Measurements from ENCODE around the gene GRK4.

GRK4 gene

DNA sequence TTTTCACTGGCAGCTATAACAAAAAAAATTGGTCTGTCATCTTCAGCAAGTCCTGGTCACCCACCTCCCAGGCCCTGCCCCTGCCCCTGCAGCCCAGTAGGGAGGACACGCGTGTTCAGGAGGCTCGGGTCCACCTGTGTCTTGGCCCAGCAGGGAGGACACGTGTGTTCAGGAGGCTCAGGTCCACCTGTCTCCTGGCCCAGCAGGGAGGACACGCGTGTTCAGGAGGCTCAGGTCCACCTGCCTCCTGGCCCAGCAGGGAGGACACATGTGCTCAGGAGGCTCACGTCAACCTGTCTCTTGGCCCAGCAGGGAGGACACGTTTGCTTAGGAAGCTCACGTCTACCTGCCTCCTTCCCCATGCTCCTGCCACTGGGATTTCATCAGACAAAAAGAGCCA is 66.1 kb downstream of the GRK4 start:
- TF ChIP-seq SPI1 (IDR thresholded peaks at IDR 0.05; ENCODE audit: borderline replicate concordance, low read depth): no peak
- TF ChIP-seq, protein P1, sequence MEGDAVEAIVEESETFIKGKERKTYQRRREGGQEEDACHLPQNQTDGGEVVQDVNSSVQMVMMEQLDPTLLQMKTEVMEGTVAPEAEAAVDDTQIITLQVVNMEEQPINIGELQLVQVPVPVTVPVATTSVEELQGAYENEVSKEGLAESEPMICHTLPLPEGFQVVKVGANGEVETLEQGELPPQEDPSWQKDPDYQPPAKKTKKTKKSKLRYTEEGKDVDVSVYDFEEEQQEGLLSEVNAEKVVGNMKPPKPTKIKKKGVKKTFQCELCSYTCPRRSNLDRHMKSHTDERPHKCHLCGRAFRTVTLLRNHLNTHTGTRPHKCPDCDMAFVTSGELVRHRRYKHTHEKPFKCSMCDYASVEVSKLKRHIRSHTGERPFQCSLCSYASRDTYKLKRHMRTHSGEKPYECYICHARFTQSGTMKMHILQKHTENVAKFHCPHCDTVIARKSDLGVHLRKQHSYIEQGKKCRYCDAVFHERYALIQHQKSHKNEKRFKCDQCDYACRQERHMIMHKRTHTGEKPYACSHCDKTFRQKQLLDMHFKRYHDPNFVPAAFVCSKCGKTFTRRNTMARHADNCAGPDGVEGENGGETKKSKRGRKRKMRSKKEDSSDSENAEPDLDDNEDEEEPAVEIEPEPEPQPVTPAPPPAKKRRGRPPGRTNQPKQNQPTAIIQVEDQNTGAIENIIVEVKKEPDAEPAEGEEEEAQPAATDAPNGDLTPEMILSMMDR (IDR thresholded peaks at IDR 0.05; ENCODE audit: insufficient read depth, low read length): no peak
- Histone ChIP-seq H3K4me3 (replicated peaks; ENCODE audit: insufficient read depth, low read length) (no peak overlapping the region), H3K27me3 (ENCODE audit: insufficient read depth, poor library complexity, severe bottlenecking) (no peaks in the 10 kb centered on the region), H3K27ac (replicated peaks) (no peak overlapping the region)
- DNase-seq (ENCODE audit: low read depth in 1 of 2, low spot score in 1 of 2): no peak

DNA sequence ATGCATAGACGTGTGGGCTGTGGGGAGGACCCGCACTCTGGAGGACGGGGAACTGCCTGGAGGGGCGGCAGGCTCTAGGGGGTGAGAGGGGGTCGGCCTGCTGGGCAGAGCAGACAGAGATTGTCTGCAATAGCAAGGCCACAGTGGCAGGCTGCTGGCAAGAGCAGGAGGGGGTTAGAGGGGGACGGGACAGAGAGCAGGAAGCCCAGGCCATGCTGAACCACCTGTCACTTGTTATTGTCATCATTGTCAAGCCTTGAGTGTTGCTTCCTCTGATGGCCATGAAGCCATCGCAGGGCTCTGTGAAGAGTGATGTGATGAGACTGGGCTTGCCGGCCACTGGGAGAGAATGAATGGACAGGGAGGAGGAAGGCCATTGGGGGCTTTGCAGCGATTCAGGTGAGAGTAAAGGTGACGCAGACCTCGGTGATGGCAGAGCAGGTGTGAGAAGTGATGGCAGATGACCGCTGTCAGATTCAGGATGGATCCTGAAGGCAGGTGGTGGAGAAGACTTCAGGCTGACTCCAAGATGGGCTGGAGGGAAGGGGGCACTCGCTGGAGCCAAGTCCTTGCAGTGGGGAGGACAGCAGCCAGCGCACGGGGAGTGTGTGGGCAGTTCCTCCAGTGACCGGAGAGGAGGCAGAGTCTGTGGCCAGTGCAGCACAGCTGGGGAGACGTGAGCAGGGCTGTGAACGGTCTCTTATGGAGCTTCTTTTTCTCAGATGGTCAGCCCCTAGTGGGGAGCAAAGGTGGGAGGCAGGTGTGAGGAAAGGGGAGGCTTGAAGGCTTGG is 67.4 kb downstream of the GRK4 start:
- TF ChIP-seq GABPA (IDR thresholded peaks at IDR 0.05; ENCODE audit: low read depth) (no peak), POLR2AphosphoS5 (IDR thresholded peaks at IDR 0.05; ENCODE audit: low read depth) (no peak), SPI1 (IDR thresholded peaks at IDR 0.05; ENCODE audit: borderline replicate concordance, low read depth) (no peak)
- TF ChIP-seq, protein P1 (IDR thresholded peaks at IDR 0.05; ENCODE audit: insufficient read depth, low read length): no peak
- TF ChIP-seq, protein P2, sequence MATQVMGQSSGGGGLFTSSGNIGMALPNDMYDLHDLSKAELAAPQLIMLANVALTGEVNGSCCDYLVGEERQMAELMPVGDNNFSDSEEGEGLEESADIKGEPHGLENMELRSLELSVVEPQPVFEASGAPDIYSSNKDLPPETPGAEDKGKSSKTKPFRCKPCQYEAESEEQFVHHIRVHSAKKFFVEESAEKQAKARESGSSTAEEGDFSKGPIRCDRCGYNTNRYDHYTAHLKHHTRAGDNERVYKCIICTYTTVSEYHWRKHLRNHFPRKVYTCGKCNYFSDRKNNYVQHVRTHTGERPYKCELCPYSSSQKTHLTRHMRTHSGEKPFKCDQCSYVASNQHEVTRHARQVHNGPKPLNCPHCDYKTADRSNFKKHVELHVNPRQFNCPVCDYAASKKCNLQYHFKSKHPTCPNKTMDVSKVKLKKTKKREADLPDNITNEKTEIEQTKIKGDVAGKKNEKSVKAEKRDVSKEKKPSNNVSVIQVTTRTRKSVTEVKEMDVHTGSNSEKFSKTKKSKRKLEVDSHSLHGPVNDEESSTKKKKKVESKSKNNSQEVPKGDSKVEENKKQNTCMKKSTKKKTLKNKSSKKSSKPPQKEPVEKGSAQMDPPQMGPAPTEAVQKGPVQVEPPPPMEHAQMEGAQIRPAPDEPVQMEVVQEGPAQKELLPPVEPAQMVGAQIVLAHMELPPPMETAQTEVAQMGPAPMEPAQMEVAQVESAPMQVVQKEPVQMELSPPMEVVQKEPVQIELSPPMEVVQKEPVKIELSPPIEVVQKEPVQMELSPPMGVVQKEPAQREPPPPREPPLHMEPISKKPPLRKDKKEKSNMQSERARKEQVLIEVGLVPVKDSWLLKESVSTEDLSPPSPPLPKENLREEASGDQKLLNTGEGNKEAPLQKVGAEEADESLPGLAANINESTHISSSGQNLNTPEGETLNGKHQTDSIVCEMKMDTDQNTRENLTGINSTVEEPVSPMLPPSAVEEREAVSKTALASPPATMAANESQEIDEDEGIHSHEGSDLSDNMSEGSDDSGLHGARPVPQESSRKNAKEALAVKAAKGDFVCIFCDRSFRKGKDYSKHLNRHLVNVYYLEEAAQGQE (IDR thresholded peaks at IDR 0.05; ENCODE audit: insufficient replicate concordance, low read depth): no peak
- DNase-seq (ENCODE audit: low read depth in 1 of 2, low spot score in 1 of 2): no peak
- Histone ChIP-seq H3K27me3 (ENCODE audit: insufficient read depth, poor library complexity, severe bottlenecking) (no peaks in the 10 kb centered on the region), H3K27ac (replicated peaks) (no peak overlapping the region), H3K4me3 (replicated peaks; ENCODE audit: insufficient read depth, low read length) (no peak overlapping the region)

DNA sequence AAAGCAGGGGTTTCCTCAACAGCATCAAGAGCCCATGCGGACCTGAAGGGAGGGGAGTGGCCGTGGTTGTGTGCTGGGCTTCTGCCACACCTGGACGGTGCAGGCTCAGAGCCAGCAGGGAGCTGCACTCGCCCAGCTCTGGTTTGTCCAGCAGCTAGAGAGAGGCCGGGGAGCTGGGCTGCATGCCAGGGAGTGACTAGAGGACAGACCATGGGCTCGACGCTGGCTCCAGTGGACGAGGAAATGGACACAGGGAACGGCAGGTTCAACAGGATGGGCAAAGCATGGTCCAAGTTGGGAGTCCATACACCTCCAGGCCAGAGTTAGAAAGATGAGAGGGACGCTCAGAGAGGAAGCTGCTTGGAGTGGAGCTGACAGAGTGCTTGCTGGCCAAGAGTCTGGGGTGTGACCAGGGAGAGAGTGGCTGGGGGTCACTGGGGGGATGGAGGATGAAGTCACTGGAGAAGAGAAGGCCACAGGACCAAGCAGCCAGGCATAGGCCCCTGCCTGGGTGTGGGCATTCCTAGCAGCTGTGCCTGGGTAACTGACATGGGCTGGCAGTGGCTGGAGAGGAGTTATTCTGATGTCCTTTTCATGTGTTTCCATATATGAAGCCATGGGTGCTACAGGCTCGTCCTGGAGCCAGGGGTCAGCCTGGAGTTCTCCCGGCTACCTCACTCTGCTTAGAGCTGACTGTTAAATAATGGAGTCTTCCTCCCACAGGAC is 68.1 kb downstream of the GRK4 start:
- H3K27ac ChIP-seq (replicated peaks): no peak overlapping the region
- DNase-seq (ENCODE audit: low read depth in 1 of 2, low spot score in 1 of 2): no peak
- TF ChIP-seq SPI1 (IDR thresholded peaks at IDR 0.05; ENCODE audit: borderline replicate concordance, low read depth) (no peak), GABPA (IDR thresholded peaks at IDR 0.05; ENCODE audit: low read depth) (no peak)
- no peak overlapping the region for H3K4me3 ChIP-seq (replicated peaks; ENCODE audit: insufficient read depth, low read length)
- H3K27me3 ChIP-seq (ENCODE audit: insufficient read depth, poor library complexity, severe bottlenecking): no peaks in the 10 kb centered on the region

DNA sequence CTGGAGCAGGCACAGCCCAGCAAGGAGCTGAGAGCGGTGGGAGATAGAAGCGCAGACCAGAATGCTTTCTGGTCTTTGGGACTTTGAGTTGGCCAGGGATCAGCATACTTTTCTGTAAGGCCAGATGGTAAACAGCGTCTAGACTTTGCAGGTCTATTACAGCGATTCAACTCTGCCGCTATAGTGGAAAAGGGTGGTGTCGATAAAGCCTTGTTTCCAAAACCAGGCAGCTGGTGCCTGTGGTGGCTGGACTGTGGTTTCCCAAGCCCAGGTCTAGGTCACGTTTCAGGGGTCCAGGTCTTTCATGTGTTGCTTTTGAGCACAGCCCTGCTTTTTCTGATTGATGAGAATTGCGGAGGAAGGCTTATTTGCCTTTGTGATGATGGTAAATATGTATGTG is 70.9 kb downstream of the GRK4 start:
- no peak for DNase-seq (ENCODE audit: low read depth in 1 of 2, low spot score in 1 of 2)
- Histone ChIP-seq H3K27me3 (ENCODE audit: insufficient read depth, poor library complexity, severe bottlenecking) (no peaks in the 10 kb centered on the region), H3K27ac (replicated peaks) (no peak overlapping the region), H3K4me3 (replicated peaks; ENCODE audit: insufficient read depth, low read length) (no peak overlapping the region)
- TF ChIP-seq SPI1 (IDR thresholded peaks at IDR 0.05; ENCODE audit: borderline replicate concordance, low read depth): no peak
- TF ChIP-seq GABPA (IDR thresholded peaks at IDR 0.05; ENCODE audit: low read depth): no peak
- TF ChIP-seq, protein P2 (IDR thresholded peaks at IDR 0.05; ENCODE audit: insufficient replicate concordance, low read depth): no peak
- no peak for TF ChIP-seq POLR2AphosphoS5 (IDR thresholded peaks at IDR 0.05; ENCODE audit: low read depth)
- TF ChIP-seq, protein P1 (IDR thresholded peaks at IDR 0.05; ENCODE audit: insufficient read depth, low read length): no peak

Data from HL-60 (cell line).